ENCODE measurements around the gene ABCC6. TPM values are rescaled to one million over a fixed set of nuclear protein-coding genes. Genes with fewer than 3 reads are reported as not detected.
"Not testable (repeated sequence)": the region's sequence is repeated elsewhere in the genome, so short reads cannot be mapped to it uniquely, and the experiment has no call there.

Gene ABCC6
- total and polyA plus RNA-seq, 2 donors (not counting 3 experiments of a cell fraction or from before 2014, with no cell fraction given) = 0.07 to 0.84 TPM

- H3K27me3 ChIP-seq (ENCODE audit: control insufficient read depth in 2 of 2, insufficient read depth in 2 of 2, low read length in 2 of 2); dilution Hi-C loops (cut with MboI; ENCODE audit: extremely low pct_ligation_motif_present, low sequenced_read_pairs); POLR2A ChIA-PET; H3K9ac ChIP-seq (replicated peaks; ENCODE audit: extremely low read depth, insufficient read depth, low read length); H3K79me2 ChIP-seq (ENCODE audit: control insufficient read depth, insufficient read depth, low read length); H4K20me1 ChIP-seq (replicated peaks; ENCODE audit: control insufficient read depth, extremely low read depth, insufficient read depth, low read length); H3K9me3 ChIP-seq (replicated peaks; ENCODE audit: control insufficient read depth, insufficient read depth, low read length); H2AFZ ChIP-seq (ENCODE audit: low read depth, low read length); H3K4me1 ChIP-seq (ENCODE audit: control insufficient read depth, extremely low read depth, insufficient read depth, low read length); BruUV-seq (replicated peaks); H3K4me3 ChIP-seq (replicated peaks in 1 of 3; ENCODE audit: insufficient read depth in 1 of 3, low read depth in 1 of 3, low read length in 3 of 3); CTCF ChIA-PET; intact Hi-C loops (cut with micrococcal nuclease); FAIRE-seq; H3K9me1 ChIP-seq (replicated peaks; ENCODE audit: control insufficient read depth, extremely low read depth, insufficient read depth, low read length); H3K27ac ChIP-seq (ENCODE audit: insufficient read depth, low read depth, low read length); DNase-seq (ENCODE audit: low read depth, low spot score); H3K36me3 ChIP-seq (ENCODE audit: control insufficient read depth in 2 of 2, extremely low read depth in 1 of 2, insufficient read depth in 2 of 2, low read length in 2 of 2); H3K4me2 ChIP-seq (ENCODE audit: insufficient read depth, low read length): not testable (repeated sequence)
These were observed 29.1 kb upstream of the ABCC6 start for GRCh38 chr16:16252377-16252776.

GRCh38 chr16:16249621-16250330 lies 26.5 kb upstream of the ABCC6 start:
- H3K4me2 ChIP-seq (ENCODE audit: insufficient read depth, low read length); BruUV-seq (replicated peaks); H3K9ac ChIP-seq (replicated peaks; ENCODE audit: extremely low read depth, insufficient read depth, low read length); H4K20me1 ChIP-seq (replicated peaks; ENCODE audit: control insufficient read depth, extremely low read depth, insufficient read depth, low read length); dilution Hi-C loops (cut with MboI; ENCODE audit: extremely low pct_ligation_motif_present, low sequenced_read_pairs); DNase-seq (ENCODE audit: low read depth, low spot score); H3K36me3 ChIP-seq (ENCODE audit: control insufficient read depth in 2 of 2, extremely low read depth in 1 of 2, insufficient read depth in 2 of 2, low read length in 2 of 2); H3K9me1 ChIP-seq (replicated peaks; ENCODE audit: control insufficient read depth, extremely low read depth, insufficient read depth, low read length); intact Hi-C loops (cut with micrococcal nuclease); H3K27ac ChIP-seq (ENCODE audit: insufficient read depth, low read depth, low read length); H3K9me3 ChIP-seq (replicated peaks; ENCODE audit: control insufficient read depth, insufficient read depth, low read length); H3K27me3 ChIP-seq (ENCODE audit: control insufficient read depth in 2 of 2, insufficient read depth in 2 of 2, low read length in 2 of 2); POLR2A ChIA-PET; H3K79me2 ChIP-seq (ENCODE audit: control insufficient read depth, insufficient read depth, low read length); H2AFZ ChIP-seq (ENCODE audit: low read depth, low read length); H3K4me3 ChIP-seq (replicated peaks in 1 of 3; ENCODE audit: insufficient read depth in 1 of 3, low read depth in 1 of 3, low read length in 3 of 3); FAIRE-seq; CTCF ChIA-PET; H3K4me1 ChIP-seq (ENCODE audit: control insufficient read depth, extremely low read depth, insufficient read depth, low read length): not testable (repeated sequence)

- H3K9me1 ChIP-seq (replicated peaks; ENCODE audit: control insufficient read depth, extremely low read depth, insufficient read depth, low read length); DNase-seq (ENCODE audit: low read depth, low spot score); FAIRE-seq; intact Hi-C loops (cut with micrococcal nuclease); H3K36me3 ChIP-seq (ENCODE audit: control insufficient read depth in 2 of 2, extremely low read depth in 1 of 2, insufficient read depth in 2 of 2, low read length in 2 of 2); H3K4me2 ChIP-seq (ENCODE audit: insufficient read depth, low read length); dilution Hi-C loops (cut with MboI; ENCODE audit: extremely low pct_ligation_motif_present, low sequenced_read_pairs); H4K20me1 ChIP-seq (replicated peaks; ENCODE audit: control insufficient read depth, extremely low read depth, insufficient read depth, low read length); H3K27ac ChIP-seq (ENCODE audit: insufficient read depth, low read depth, low read length); H3K9ac ChIP-seq (replicated peaks; ENCODE audit: extremely low read depth, insufficient read depth, low read length); H3K9me3 ChIP-seq (replicated peaks; ENCODE audit: control insufficient read depth, insufficient read depth, low read length); H3K79me2 ChIP-seq (ENCODE audit: control insufficient read depth, insufficient read depth, low read length); H3K4me1 ChIP-seq (ENCODE audit: control insufficient read depth, extremely low read depth, insufficient read depth, low read length); H3K4me3 ChIP-seq (replicated peaks in 1 of 3; ENCODE audit: insufficient read depth in 1 of 3, low read depth in 1 of 3, low read length in 3 of 3); H2AFZ ChIP-seq (ENCODE audit: low read depth, low read length); BruUV-seq (replicated peaks); POLR2A ChIA-PET; H3K27me3 ChIP-seq (ENCODE audit: control insufficient read depth in 2 of 2, insufficient read depth in 2 of 2, low read length in 2 of 2); CTCF ChIA-PET: not testable (repeated sequence)
These were observed 24.1 kb upstream of the ABCC6 start for GRCh38 chr16:16247439-16247838.

GRCh38 chr16:16246578-16247262 lies 23.4 kb upstream of the ABCC6 start:
- FAIRE-seq; H3K9me1 ChIP-seq (replicated peaks; ENCODE audit: control insufficient read depth, extremely low read depth, insufficient read depth, low read length); H3K36me3 ChIP-seq (ENCODE audit: control insufficient read depth in 2 of 2, extremely low read depth in 1 of 2, insufficient read depth in 2 of 2, low read length in 2 of 2); DNase-seq (ENCODE audit: low read depth, low spot score); H3K4me2 ChIP-seq (ENCODE audit: insufficient read depth, low read length); H3K79me2 ChIP-seq (ENCODE audit: control insufficient read depth, insufficient read depth, low read length); H3K27me3 ChIP-seq (ENCODE audit: control insufficient read depth in 2 of 2, insufficient read depth in 2 of 2, low read length in 2 of 2); CTCF ChIA-PET; H2AFZ ChIP-seq (ENCODE audit: low read depth, low read length); dilution Hi-C loops (cut with MboI; ENCODE audit: extremely low pct_ligation_motif_present, low sequenced_read_pairs); H3K4me3 ChIP-seq (replicated peaks in 1 of 3; ENCODE audit: insufficient read depth in 1 of 3, low read depth in 1 of 3, low read length in 3 of 3); H3K4me1 ChIP-seq (ENCODE audit: control insufficient read depth, extremely low read depth, insufficient read depth, low read length); H3K9ac ChIP-seq (replicated peaks; ENCODE audit: extremely low read depth, insufficient read depth, low read length); H3K27ac ChIP-seq (ENCODE audit: insufficient read depth, low read depth, low read length); H3K9me3 ChIP-seq (replicated peaks; ENCODE audit: control insufficient read depth, insufficient read depth, low read length); BruUV-seq (replicated peaks); intact Hi-C loops (cut with micrococcal nuclease); POLR2A ChIA-PET; H4K20me1 ChIP-seq (replicated peaks; ENCODE audit: control insufficient read depth, extremely low read depth, insufficient read depth, low read length): not testable (repeated sequence)

Measured in endothelial cell of umbilical vein (primary cell).